Measurements from ENCODE around the gene S100A4.

Gene S100A4

DNA sequence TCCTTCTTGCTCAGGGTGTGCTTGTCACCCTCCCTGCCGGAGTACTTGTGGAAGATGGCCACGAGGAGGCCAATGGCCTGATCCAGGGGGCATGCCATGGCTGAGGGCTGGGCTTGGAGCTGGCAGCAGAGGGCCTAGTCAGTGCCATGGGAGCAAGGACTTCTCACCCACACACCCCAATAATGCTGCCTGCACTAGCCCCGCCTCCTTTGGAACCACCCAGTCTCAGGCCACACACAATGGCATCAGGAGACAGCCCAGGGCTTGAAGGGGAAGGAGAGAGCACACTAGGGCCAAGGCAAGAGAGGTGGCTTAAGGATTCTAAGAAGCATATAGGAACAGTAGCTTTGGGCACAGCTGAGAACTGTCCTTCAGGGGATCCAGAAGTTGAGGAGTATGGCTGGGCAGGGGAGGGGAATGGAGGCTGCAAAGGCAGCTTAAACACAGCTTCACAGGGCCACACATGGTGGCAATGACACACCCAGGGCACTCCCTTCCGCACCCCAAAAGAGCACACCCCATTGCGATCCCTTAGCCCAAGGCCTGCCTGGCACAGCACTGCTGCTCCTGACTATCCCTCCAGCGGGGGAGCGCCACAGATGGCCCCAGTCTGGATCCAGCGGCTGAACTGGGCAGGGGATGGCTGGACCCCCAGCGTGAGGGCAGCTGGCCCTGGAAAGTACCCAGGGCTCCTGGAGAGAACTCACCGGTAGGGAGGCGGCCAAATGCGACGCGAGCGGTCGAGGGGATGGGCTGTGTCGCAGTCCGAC lies 10.2 kb downstream of the S100A4 start, which contains the start of gene S100A6:
Gene S100A6, minus strand, starts transcription at position 750 of the 770 bp plus-strand sequence. Its CDS starts 652 bp downstream, at position 98.
- no peak for TF ChIP-seq CTCF (IDR thresholded peaks at IDR 0.05; ENCODE audit: insufficient read depth, missing control alignments)
- DNase-seq (ENCODE audit: insufficient read length, low spot score) = no peak
- FAIRE-seq = no peak

GRCh38 chr1:153534925-153535241 lies 10.7 kb downstream of the S100A4 start:
- FAIRE-seq = no peak
- DNase-seq (ENCODE audit: insufficient read length, low spot score) = no peak
- no peak for TF ChIP-seq CTCF (IDR thresholded peaks at IDR 0.05; ENCODE audit: insufficient read depth, missing control alignments)

- DNase-seq (ENCODE audit: insufficient read length, low spot score) (no peak), FAIRE-seq (no peak)
- TF ChIP-seq CTCF (IDR thresholded peaks at IDR 0.05; ENCODE audit: insufficient read depth, missing control alignments) = no peak
Measured at GRCh38 chr1:153534226-153534924, 11.2 kb downstream of the S100A4 start.

DNA sequence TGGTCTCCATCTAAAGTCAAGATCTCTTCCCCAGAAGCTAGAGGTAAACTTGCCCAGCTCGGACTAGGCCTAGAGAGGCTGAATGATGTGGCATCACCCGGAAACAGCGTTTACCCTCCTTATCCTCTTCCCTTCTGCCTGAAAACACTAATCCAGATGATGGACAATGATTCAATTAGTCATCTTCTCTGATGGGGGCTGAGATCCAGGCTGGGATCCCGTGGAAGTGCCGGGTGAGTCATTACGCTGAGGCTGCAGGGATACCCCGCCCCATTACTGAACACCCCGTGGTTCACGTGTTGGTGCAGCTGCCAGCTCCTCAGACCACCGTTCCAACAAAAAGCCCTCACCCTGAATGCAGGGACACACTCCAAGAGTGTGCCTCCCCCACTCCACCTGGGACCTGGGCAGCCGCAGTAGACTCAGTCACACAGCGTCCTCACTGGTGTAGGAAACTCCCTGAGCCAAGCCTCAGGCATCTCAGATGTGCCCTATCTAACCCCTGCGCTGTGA lies 11.9 kb downstream of the S100A4 start:
- FAIRE-seq = no peak

GRCh38 chr1:153532769-153533599 lies 12.6 kb downstream of the S100A4 start:
- peak; percentile 61 for TF ChIP-seq CTCF (IDR thresholded peaks at IDR 0.05; ENCODE audit: insufficient read depth, missing control alignments)
- DNase-seq (ENCODE audit: insufficient read length, low spot score) (peak; percentile 93), FAIRE-seq (no peak)

More for the DNA sequence above, 11.9 kb downstream of the S100A4 start:
- TF ChIP-seq CTCF (IDR thresholded peaks at IDR 0.05; ENCODE audit: insufficient read depth, missing control alignments) = no peak
- no peak for DNase-seq (ENCODE audit: insufficient read length, low spot score)

DNA sequence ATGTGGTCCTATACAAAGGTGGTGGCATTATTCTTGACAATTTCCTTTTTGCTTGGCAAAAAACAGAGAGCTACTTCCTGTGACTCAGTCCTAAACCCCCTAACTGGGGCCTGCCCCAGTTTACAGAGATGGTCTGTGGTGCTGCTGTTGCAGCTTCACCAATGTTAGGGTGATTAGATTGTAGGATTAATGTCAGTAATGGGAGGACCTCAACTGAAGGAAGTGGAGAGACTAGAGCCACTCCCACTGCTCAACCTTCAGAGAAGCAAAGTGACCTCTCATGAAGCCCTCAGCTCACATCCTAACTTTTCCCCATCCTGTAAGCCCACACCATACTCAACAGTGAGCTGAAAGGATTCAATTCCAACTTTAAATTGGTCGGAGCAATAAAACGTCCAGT lies 13.4 kb downstream of the S100A4 start:
- DNase-seq (ENCODE audit: insufficient read length, low spot score) = no peak
- no peak for FAIRE-seq
- no peak for TF ChIP-seq CTCF (IDR thresholded peaks at IDR 0.05; ENCODE audit: insufficient read depth, missing control alignments)

Measured in D721Med (cell line).